AG10803 (cell line): ENCODE measurements around the gene DPY19L3.

ENCODE experiments used
- DNase-seq: peaks from one replicate; pipeline ENCODE4 v3.0.0; 2010; ENCODE audit warnings: low read depth
- H3K4me3 ChIP-seq: 2 replicates; pipeline ENCODE4 v1.5.1; 2011; ENCODE audit warnings: mild to moderate bottlenecking, low read length, control low read depth
- TF ChIP-seq, protein P1 (sequence below): conservative IDR thresholded peaks from 2 replicates; pipeline ENCODE4 v1.5.1; 2011; ENCODE audit warnings: mild to moderate bottlenecking, low read length, control low read depth, inconsistent platforms

DPY19L3 gene

DNA sequence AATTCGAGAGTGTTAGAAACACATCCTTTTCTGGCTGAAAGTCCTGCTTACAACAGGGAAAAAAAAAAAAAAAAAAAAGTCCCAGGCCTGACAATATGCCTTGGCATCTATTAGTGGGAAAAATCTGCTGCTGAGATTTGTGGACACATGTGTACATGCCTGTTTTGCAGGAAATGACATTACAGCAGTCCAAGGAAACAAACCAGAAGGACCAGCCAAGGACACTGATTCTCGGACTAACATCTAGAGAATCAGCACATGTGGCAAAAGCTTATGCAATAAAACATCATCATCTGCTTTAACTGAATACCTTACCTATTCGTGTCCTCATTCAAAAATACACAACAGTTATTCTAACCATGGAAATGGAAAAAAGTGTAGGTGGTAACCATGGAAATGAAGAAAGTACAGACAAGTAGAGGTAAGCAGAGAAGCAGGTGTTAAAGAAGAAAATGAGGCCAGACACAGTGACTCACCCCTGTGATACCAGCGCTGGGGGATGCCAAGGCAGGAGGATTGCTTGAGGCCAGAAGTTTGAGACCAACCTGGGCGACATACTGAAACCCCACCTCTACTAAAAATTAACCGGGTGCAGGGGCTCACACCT is 9.4 kb upstream of the DPY19L3 start:
- TF ChIP-seq, protein P1, sequence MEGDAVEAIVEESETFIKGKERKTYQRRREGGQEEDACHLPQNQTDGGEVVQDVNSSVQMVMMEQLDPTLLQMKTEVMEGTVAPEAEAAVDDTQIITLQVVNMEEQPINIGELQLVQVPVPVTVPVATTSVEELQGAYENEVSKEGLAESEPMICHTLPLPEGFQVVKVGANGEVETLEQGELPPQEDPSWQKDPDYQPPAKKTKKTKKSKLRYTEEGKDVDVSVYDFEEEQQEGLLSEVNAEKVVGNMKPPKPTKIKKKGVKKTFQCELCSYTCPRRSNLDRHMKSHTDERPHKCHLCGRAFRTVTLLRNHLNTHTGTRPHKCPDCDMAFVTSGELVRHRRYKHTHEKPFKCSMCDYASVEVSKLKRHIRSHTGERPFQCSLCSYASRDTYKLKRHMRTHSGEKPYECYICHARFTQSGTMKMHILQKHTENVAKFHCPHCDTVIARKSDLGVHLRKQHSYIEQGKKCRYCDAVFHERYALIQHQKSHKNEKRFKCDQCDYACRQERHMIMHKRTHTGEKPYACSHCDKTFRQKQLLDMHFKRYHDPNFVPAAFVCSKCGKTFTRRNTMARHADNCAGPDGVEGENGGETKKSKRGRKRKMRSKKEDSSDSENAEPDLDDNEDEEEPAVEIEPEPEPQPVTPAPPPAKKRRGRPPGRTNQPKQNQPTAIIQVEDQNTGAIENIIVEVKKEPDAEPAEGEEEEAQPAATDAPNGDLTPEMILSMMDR, result no peak
- H3K4me3 ChIP-seq, result no peak overlapping the region
- peak; percentile 67 for DNase-seq

DNA sequence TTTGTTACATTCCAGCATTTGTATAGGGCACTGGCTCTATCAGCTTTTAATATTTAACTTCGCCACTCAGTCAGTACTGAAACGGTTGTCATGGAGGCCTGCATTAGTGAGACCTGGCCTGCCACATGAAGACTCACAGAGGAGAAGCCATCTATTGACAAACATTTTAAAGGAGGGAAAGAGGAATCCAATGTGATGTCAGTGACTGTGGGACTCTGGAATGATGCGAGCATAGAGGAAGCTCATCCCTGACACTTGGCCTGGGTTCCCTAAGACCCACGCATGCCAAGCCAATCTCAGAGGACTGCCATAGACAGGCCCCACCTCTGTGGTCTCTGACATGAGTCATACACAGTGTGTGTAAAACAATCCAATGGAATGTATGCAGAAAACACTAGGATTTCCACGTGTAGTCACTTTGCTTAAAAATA is 7.9 kb upstream of the DPY19L3 start:
- TF ChIP-seq, protein P1, result no peak
- peak; percentile 93 for DNase-seq

DNA sequence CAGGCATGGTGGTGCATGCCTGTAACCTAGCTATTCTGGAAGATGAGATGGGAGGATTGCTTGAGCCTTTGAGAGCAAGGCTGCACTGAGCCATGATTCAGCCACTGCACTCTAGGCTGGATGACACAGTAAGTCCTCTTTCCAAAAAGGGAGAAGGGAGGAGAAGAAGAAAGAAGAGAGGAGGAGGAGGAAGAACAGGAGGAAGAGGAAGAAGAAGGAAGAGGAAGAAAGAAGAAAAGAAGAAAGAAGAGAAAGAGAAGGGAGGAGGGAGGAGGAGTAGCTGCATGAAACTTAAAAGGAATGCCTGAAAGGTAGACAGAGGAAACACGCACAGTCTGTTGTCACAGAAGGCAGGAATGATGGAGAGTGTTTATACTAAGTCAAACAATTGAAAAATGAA is 3.6 kb upstream of the DPY19L3 start:
- H3K4me3 ChIP-seq, result no peak overlapping the region
- TF ChIP-seq, protein P1, result no peak
- DNase-seq, result no peak

More for the DNA sequence above, 7.9 kb upstream of the DPY19L3 start:
- H3K4me3 ChIP-seq, result no peak overlapping the region

DNA sequence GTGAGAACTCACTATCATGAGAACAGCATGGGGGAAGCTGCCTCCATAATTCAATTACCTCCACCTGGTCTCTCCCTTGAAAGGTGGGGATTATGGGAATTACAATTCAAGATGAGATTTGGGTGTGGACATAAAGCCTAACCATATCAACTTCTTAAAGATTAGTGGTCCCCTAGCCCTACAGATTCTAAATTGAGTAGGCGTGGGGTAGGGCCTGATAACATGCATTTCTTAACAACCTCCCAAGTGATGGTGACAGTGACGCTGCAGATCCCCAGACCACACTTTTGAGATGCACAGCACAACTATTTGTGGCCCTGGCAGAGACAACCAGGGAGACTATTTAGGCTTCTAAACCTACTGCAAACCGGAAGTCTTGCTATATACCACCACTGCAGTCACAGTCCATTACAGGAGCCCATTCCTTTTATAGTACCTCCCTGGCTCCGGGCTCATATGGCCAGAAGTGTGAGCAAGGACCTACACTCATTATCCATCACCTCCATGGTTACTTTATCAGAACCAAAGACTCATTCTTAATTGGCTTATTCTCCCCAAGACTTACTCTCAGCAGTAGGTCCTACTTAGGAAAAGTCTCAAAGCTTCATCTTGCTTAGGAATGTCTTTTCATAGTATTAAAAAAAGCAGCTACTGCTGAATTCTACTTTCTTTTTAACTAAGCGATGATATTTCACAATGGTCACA is 2.1 kb upstream of the DPY19L3 start:
- no peak for DNase-seq
- H3K4me3 ChIP-seq, result no peak overlapping the region

DNA sequence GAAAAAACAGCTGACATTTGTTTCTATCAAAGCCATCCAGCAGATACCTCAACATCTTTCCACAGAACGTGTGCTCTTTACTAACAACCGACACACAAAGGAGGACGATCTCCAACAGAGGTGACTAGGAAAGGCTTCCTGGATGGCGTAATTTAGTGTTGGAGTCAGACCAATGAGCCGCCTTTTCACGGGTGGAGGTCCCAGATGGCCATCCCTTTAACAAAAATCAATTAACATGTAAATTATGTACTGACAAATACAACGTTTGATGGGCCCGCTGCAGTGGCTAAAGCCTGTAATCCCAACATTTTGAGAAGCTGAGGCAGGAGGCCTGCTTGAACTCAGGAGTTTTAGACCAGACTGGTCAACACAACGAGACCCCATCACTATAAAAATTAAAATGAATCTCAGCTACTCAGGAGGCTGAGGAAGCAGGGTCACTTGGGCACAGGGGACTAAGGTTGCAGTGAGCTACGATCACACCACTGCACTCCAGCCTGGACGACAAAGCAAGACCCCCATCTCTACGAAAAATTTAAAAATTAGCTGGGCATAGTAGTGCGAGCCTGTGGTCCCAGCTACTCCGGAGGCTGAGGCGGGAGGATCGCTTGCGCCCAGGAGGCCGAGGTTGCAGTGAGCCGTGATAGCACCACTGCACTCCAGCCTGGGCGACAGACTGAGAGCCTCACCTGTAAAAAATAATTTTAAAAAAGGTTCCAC is 1.2 kb upstream of the DPY19L3 start:
- no peak for DNase-seq
- TF ChIP-seq, protein P1, result no peak

More for the DNA sequence above, 2.1 kb upstream of the DPY19L3 start:
- TF ChIP-seq, protein P1, result no peak

DNA sequence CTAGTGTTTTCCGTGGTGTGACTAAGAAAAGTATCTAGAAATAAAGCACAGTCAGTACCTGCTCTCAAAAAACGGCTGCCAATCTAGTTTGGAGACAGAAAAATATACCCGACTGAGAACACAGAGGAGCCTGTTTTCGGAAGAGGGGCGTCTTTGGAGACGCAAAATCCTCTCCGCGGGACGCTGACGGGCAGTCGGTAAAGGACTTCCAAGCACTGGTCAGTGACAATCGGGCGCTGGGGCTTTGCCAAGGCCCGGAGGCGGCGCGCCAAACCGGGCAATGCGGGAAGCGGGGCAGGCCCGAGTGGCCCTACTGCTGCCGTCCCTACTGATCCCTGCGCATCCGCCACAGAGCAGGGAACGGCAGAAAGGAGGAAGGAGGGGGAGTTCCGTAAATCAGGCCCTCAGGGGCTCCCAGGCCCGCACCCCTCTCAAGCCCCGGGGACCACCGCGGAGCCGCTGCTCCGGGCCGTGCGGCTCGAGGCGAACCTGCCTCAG is 588 bp upstream of the DPY19L3 start:
- H3K4me3 ChIP-seq, result peak overlapping the region; percentile 88
- DNase-seq, result peak; percentile 42
- TF ChIP-seq, protein P1, result no peak

More for the DNA sequence above, 1.2 kb upstream of the DPY19L3 start:
- H3K4me3 ChIP-seq, result peak overlapping the region; percentile 88
